RWPE1 (cell line): ENCODE data around the gene KRCC1.
"Not testable (repeated sequence)": the region's sequence is repeated elsewhere in the genome, so short reads cannot be mapped to it uniquely, and the experiment has no call there.

ENCODE experiments used
- CTCF ChIA-PET: fragments of 350-600 bp; sonication (Branson Sonifier 250); formaldehyde crosslinking; extraction: SDS; loops from one replicate; lab custom pipeline; 2021; lab: Yijun Ruan, JAX
- POLR2A ChIA-PET: fragments of 400-600 bp; formaldehyde crosslinking; extraction: SDS; loops from one replicate; lab custom pipeline; 2020; ENCODE audit warnings: antibody characterized with exemption; ENCODE audit not compliant: low non-redundant PET; lab: Yijun Ruan, JAX
- DNase-seq: peaks from one replicate; pipeline ENCODE4 v3.0.0; 2012; ENCODE audit warnings: low spot score
- H3K27ac ChIP-seq: fragments of 450-650 bp; 2 replicates; pipeline ENCODE4 v1.5.1; 2017
- TF ChIP-seq, protein P1 (sequence below): fragments of 450-650 bp; conservative IDR thresholded peaks from 2 replicates; pipeline ENCODE4 v1.5.1; 2017; ENCODE audit warnings: low read depth, mild to moderate bottlenecking

Gene KRCC1

DNA sequence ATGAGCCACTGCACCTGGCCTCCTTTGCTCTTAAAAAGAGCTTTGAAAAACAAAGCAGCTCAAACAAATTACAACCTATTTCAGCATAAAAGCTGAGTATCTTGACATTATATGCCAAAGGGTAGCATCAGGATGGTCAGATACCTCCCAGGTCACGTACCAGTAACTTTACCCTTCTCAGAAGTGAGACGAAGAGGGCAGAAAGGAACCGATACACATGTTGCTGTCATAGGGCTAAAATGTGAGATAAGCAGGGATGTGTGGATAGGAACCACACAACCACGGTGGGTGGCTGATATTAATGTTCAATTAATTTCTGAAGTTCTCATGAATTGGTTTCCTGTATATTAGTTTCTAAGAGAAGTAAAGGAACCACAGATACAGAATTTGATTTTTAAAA, 26.7 kb downstream of the KRCC1 start:
- ChIA-PET POLR2A (no interaction called here), CTCF (no interaction called here)
- H3K27ac ChIP-seq: no peak overlapping the region
- TF ChIP-seq, protein P1, sequence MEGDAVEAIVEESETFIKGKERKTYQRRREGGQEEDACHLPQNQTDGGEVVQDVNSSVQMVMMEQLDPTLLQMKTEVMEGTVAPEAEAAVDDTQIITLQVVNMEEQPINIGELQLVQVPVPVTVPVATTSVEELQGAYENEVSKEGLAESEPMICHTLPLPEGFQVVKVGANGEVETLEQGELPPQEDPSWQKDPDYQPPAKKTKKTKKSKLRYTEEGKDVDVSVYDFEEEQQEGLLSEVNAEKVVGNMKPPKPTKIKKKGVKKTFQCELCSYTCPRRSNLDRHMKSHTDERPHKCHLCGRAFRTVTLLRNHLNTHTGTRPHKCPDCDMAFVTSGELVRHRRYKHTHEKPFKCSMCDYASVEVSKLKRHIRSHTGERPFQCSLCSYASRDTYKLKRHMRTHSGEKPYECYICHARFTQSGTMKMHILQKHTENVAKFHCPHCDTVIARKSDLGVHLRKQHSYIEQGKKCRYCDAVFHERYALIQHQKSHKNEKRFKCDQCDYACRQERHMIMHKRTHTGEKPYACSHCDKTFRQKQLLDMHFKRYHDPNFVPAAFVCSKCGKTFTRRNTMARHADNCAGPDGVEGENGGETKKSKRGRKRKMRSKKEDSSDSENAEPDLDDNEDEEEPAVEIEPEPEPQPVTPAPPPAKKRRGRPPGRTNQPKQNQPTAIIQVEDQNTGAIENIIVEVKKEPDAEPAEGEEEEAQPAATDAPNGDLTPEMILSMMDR: no peak
- no peak for DNase-seq

DNA sequence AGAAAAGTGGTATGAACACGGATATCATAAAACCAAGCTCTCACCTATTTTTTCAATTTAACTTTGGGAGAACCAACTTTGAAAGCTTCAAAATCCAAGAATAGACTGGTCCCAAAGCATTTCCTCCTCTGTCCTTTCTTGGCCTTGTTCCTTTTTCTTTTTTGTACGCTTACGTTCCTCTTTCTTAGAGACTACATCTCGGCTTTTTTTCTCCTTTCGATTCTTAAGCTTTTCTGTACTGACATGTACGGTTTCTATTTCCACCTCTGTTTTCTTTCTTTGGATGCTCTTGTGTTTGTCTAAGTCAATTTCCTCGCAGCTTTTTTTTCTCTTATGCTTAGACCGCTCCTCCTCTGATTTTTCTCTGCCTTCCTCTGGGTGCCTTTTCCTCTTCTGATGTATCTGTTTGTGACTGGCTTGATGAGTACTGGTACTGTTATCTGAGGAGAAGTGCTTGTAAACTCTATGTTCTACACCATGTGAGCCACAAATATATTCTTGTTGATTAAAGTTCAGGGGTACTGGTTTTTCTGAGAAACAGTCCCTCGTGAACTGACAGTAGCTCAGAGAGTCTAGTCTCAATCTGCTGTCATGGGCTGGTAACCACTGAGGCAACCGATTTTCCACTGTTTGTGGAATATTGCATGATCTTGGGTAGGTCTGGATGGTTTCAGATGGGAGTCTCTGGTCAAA, 27.7 kb downstream of the KRCC1 start:
- ChIA-PET POLR2A (no interaction called here), CTCF (no interaction called here)
- no peak overlapping the region for H3K27ac ChIP-seq
- no peak for DNase-seq
- TF ChIP-seq, protein P1: no peak

DNA sequence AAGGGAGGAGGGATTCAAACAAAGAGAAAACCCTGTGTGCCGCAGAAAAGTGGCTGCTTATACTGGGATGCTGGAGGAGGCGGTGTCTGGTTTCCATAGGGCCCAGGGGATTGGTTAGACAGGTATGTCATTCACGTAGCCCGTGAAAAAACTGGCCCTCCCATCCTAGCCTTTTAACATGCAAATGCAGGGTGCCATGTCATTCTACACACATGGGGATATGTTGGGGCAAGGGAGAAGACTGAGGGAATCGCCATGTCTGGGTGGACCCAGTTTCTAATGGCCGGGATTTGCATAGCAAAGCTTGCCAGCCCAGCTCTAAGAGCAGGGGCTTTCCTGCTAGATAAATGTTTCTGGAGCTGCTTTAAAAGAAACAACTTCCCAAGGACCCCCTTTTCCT, 31.1 kb downstream of the KRCC1 start:
- TF ChIP-seq, protein P1: no peak
- no peak for DNase-seq
- POLR2A ChIA-PET: no interaction called here
- CTCF ChIA-PET: no interaction called here
- no peak overlapping the region for H3K27ac ChIP-seq

DNA sequence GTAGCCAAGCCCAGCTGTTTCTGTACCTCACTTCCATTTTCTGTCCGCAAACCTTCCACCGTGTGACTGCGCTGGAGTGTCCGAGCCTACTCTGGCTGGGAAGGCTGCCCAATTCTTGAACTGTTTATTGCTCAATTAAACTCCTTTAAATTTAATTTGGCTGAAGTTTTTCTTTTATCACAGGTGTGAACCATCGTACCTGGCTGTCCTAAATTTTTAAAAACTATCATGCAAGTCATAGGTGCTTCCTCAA, 33.0 kb downstream of the KRCC1 start:
- POLR2A ChIA-PET: no interaction called here
- no peak for DNase-seq
- CTCF ChIA-PET: no interaction called here
- H3K27ac ChIP-seq: no peak overlapping the region
- TF ChIP-seq, protein P1: no peak

DNA sequence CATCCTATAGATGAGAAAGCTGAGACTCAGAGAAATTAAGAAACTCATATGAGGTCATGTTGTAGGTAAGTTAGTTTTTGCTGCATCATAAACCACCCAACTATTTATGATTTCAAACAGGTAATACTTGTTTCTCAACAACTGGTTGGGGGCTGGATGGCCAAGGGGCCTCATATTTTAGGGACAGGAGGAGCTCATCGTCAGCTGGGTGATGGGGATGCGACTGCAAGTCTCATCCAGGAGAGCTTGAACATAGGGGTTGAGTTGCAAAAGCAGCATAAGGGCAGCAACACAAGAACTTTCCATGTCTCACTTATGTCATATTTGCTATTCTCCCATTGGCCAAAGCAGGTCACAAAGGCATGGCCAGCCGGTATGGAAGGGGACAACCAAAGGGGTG, 35.6 kb downstream of the KRCC1 start:
- POLR2A ChIA-PET: no interaction called here

DNA sequence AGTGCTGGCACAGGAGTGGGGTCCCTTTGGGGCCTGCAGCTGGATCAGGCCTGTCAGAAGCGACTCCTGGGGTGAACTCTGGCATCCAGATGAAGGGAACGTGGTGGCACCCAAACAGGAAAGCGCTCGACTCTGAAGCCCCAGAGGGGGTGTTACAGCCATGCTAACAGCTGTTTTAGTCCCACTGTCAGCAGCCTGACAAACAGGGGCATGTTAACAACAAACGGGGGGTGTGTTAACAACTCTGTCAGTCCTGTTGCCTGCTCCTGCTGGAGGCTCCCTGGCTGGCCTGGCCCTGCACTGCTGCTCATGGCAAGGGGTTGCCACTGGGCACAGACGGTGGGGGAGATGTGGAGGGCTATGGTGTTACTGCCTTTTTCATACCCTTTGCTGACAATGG, 36.7 kb downstream of the KRCC1 start:
- POLR2A ChIA-PET: no interaction called here
- TF ChIP-seq, protein P1: no peak
- no peak for DNase-seq
- CTCF ChIA-PET: interaction anchor here (0.6 kb wide), 1 partner anchor 42 kb away, joined by 3 read pairs; no protein-coding TSS in a partner anchor
- no peak overlapping the region for H3K27ac ChIP-seq

More for the DNA sequence above, 35.6 kb downstream of the KRCC1 start:
- TF ChIP-seq, protein P1: no peak
- no peak overlapping the region for H3K27ac ChIP-seq
- DNase-seq: no peak
- CTCF ChIA-PET: interaction anchor here (0.6 kb wide), 1 partner anchor 154 kb away, joined by 3 read pairs; no protein-coding TSS in a partner anchor

DNA sequence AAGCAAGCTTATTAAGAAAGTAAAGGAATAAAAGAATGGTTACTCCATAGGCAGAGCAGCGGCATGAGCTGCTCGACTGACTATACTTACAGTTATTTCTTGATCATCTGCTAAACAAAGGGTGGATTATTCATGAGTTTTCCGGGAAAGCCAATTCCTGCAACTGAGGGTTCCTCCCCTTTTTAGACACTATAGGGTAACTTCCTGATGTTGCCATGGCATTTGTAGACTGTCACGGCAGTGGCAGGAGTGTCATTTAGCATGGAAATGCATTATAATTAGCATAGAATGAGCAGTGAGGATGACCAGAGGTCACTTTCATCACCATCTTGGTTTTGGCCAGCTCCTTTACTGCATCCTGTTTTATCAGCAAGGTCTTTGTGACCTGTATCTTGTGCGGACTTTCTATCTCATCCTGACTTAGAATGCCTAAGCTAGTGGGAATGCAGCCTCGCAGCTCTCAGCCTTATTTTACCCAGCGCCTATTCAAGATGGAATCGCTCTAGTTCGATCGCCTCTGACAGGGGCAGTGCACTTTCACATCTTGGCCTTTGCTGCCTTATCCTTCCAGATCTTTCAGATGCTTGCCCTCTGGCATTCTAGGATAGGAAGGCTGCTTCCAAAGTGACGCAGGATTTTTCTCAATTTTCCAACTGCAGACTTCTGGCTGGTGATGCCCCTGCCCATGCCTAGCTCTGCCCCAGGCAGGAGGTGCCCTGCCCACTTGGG, 37.3 kb downstream of the KRCC1 start:
- DNase-seq, H3K27ac ChIP-seq, POLR2A ChIA-PET: not testable (repeated sequence)
- CTCF ChIA-PET: interaction anchor here (0.6 kb wide), 1 partner anchor 43 kb away, joined by 3 read pairs; no protein-coding TSS in a partner anchor

DNA sequence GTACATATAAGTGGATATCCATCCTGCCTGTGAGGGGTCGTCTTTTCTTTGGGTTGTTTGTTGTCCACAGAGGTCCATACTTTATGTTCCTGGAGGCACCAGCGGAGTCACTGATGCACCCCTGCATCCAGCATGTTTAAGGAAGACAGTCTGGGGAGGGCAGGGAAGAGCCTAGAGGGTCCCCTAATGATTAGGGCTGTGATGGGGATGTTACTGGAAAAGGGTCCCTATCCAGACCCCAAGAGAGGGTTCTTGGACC, 37.9 kb downstream of the KRCC1 start:
- CTCF ChIA-PET: interaction anchor here (1.8 kb wide), 1 partner anchor 42 kb away, joined by 6 read pairs; no protein-coding TSS in a partner anchor
- POLR2A ChIA-PET, DNase-seq, H3K27ac ChIP-seq: not testable (repeated sequence)
